Measurements from ENCODE around the gene ZNF524.

Gene ZNF524, protein sequence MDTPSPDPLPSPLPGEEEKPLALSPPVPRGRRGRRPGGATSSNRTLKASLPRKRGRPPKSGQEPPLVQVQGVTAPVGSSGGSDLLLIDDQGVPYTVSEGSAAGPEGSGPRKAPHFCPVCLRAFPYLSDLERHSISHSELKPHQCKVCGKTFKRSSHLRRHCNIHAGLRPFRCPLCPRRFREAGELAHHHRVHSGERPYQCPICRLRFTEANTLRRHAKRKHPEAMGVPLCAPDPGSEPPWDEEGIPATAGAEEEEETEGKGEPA

DNA sequence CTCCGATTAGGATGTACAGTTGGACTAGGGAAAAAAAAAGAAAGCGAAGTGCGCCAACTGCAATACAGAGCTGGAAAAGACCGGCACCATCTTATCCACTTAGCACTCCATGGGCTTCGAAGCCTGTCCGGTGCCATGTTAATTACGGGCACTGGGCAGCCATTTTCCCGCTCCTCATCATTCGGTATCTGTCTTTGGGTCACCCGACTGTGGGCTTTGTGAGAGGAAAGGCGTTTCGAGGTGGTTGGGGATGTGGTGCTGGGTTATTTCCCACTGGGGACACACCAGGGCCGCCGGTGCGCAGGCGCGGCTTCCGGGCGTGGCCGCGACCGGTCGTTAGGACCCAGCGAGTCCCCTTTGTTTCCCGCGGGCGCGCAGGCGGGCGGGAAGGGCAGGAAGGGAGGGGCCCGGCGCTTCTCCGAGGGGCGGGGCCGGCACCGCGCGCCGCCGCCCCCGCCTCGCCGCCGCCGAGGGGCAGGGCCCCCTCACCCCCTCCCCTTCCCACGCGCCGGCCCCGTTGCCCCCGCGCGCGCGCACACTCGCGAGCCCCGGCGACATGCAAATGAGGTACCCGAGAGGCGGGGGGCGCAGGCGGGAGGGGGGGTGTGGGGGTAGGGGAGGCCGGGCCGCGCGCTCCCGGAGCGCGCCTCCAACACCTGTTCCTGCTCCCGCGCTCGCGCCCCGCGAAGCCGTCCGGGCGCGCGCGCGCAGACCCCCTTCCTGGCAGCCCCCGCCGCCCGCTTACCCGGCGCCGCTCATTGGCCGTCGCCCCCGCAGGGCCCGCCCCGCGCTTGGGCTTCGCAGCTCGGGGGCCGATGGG, at the start of gene ZNF524:
TSS of gene ZNF524 (plus strand) at position 447 of the 820 bp plus-strand sequence. CDS start 1,825 bp downstream, outside the sequence.
- in situ Hi-C loops (cut with MboI; ENCODE audit: low pct_unique_long_range_greater_than_20kb, low sequenced_read_pairs, unreplicated experiment): loop anchor here (25.0 kb wide), 1 partner anchor 1138 kb away; the partner anchor contains the start of genes CDC42EP5 and LENG9
- DNase-seq (ENCODE audit: low spot score): peak; percentile 94

DNA sequence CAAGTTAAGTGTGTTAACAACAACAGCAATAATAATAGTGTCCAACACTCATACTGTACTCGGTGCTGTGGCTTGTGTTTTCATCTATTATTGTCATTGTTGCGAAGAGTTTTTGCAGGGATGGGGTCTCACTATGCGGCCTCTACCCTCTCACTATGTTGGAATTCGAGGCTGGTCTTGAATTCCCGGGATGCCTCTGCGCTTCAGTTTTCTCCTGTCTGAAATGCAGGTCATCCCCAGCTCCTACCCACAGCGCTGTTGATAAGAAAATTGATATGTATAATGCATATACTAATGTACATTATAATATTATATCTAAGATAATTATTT, 49.8 kb upstream of the ZNF524 start:
- in situ Hi-C loops (cut with MboI; ENCODE audit: low pct_unique_long_range_greater_than_20kb, low sequenced_read_pairs, unreplicated experiment): no loop called here
- no peak for DNase-seq (ENCODE audit: low spot score)
- TF ChIP-seq, protein P1, sequence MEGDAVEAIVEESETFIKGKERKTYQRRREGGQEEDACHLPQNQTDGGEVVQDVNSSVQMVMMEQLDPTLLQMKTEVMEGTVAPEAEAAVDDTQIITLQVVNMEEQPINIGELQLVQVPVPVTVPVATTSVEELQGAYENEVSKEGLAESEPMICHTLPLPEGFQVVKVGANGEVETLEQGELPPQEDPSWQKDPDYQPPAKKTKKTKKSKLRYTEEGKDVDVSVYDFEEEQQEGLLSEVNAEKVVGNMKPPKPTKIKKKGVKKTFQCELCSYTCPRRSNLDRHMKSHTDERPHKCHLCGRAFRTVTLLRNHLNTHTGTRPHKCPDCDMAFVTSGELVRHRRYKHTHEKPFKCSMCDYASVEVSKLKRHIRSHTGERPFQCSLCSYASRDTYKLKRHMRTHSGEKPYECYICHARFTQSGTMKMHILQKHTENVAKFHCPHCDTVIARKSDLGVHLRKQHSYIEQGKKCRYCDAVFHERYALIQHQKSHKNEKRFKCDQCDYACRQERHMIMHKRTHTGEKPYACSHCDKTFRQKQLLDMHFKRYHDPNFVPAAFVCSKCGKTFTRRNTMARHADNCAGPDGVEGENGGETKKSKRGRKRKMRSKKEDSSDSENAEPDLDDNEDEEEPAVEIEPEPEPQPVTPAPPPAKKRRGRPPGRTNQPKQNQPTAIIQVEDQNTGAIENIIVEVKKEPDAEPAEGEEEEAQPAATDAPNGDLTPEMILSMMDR (IDR thresholded peaks at IDR 0.05; ENCODE audit: extremely low read depth, insufficient read depth, missing control alignments): no peak

More for the DNA sequence above, at the start of gene ZNF524:
- TF ChIP-seq, protein P1 (IDR thresholded peaks at IDR 0.05; ENCODE audit: extremely low read depth, insufficient read depth, missing control alignments): no peak

DNA sequence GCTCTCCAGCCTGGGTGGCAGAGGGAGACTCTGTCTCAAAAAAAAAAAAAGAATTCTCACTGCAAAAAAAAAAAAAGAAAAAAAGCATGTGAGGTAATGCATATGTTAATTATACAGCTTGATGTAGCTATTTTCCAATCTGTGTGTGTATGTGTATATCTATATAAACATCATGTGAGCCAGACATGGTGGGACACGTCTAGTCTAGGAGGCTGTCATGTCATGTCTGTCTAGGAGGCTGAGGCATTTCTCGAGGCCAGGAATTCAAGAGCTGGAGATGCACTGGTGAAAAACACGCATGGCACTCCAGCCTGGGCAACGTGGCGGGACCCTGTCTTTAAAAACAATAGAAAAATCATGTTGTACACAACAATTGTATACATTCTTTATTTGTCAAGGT, 47.9 kb upstream of the ZNF524 start:
- no peak for DNase-seq (ENCODE audit: low spot score)
- in situ Hi-C loops (cut with MboI; ENCODE audit: low pct_unique_long_range_greater_than_20kb, low sequenced_read_pairs, unreplicated experiment): no loop called here
- TF ChIP-seq, protein P1 (IDR thresholded peaks at IDR 0.05; ENCODE audit: extremely low read depth, insufficient read depth, missing control alignments): no peak

DNA sequence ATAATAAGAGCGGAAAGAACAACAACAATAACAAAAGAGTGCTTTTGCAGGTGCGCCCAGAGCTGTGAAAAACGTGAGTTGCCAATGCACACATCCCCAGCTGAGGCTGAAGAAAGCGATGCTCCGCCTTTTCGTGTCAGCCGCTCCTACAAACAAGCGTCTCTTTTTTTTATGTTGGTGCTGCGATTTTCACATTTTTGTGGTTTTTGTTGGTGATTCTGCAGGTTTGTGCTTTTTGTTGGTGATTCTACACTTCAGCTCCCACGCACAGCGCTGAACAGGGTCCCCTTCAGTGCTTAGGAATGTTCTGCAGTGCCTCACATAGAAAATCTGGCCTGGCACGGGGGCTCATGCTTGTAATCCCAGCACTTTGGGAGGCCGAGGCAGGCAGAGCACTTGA, 47.5 kb upstream of the ZNF524 start:
- in situ Hi-C loops (cut with MboI; ENCODE audit: low pct_unique_long_range_greater_than_20kb, low sequenced_read_pairs, unreplicated experiment): no loop called here
- TF ChIP-seq, protein P1 (IDR thresholded peaks at IDR 0.05; ENCODE audit: extremely low read depth, insufficient read depth, missing control alignments): no peak
- DNase-seq (ENCODE audit: low spot score): no peak

DNA sequence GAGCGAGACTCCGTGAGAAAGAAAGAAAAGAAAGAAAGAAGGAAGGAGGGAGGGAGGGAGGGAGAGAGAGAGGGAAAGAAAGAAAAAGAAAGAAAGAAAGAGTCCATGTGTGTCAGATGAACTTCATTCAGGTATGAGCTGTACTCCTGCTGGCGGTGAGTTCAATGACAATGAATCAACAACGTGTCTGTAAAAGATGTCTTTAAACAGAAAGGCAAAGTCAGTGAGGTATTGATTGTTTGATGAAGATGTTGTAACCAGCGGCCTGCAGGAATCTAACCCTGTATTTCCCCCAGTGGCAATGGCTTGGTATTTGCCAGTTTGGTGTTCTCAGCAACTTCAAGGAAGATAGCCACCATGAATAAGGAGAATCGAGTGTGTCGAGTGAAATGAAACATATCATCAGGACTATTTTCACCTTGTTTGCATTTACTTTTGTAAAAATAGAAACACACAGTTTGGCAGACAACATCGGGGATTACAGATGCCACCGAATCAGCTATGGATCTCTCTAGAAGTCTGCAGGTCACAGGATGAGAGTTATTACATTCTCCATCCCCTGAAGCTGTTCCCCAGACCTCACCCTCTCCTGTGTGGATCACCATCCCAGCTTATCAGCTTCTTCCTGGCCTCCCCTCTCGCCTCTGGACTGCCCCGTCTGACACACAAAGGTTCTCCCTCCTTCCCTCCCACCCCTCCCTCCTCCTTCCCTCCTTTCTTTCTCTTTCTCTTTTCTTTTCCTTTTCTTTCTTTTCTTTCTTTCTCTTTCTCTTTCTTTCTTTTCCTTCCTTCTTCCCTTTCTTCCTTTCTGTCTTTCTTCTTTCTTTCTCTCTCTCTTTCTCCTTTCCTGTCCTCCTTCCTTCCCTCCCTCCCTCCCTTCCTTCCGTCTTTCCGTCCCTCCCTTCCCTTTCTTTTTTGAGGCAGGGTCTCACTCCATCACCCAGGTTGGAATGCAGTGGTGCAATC, 46.6 kb upstream of the ZNF524 start:
- in situ Hi-C loops (cut with MboI; ENCODE audit: low pct_unique_long_range_greater_than_20kb, low sequenced_read_pairs, unreplicated experiment): no loop called here
- TF ChIP-seq, protein P1 (IDR thresholded peaks at IDR 0.05; ENCODE audit: extremely low read depth, insufficient read depth, missing control alignments): no peak

DNA sequence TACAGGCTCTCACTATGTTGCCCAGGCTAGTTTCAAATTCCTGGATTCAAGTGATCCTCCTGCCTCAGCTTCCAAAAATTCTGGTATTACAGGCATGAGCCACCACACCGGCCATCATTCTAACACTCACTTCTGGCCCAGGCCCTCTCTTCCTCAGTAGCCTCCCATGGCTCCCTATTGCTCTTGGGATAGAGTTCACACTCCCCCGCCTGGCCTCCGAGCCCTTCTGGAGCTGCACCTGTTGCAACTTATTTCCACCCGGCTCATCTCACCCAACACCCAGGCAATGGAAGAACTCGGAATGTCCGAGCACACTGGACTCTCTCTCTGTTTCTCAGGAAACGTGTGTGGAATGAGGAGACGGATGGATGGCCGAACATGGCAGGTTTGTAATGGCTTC, 45.8 kb upstream of the ZNF524 start:
- TF ChIP-seq, protein P1 (IDR thresholded peaks at IDR 0.05; ENCODE audit: extremely low read depth, insufficient read depth, missing control alignments): no peak
- DNase-seq (ENCODE audit: low spot score): no peak
- in situ Hi-C loops (cut with MboI; ENCODE audit: low pct_unique_long_range_greater_than_20kb, low sequenced_read_pairs, unreplicated experiment): no loop called here

More for the DNA sequence above, 46.6 kb upstream of the ZNF524 start:
- DNase-seq (ENCODE audit: low spot score): no peak

Data from GM13977 (cell line).